ENCODE measurements around the gene CYP27C1. TPM values are rescaled to one million over a fixed set of nuclear protein-coding genes. Genes with fewer than 3 reads are reported as not detected.

CYP27C1 gene
- total RNA-seq, 2 experiments from 2014 or later: not detected

DNA sequence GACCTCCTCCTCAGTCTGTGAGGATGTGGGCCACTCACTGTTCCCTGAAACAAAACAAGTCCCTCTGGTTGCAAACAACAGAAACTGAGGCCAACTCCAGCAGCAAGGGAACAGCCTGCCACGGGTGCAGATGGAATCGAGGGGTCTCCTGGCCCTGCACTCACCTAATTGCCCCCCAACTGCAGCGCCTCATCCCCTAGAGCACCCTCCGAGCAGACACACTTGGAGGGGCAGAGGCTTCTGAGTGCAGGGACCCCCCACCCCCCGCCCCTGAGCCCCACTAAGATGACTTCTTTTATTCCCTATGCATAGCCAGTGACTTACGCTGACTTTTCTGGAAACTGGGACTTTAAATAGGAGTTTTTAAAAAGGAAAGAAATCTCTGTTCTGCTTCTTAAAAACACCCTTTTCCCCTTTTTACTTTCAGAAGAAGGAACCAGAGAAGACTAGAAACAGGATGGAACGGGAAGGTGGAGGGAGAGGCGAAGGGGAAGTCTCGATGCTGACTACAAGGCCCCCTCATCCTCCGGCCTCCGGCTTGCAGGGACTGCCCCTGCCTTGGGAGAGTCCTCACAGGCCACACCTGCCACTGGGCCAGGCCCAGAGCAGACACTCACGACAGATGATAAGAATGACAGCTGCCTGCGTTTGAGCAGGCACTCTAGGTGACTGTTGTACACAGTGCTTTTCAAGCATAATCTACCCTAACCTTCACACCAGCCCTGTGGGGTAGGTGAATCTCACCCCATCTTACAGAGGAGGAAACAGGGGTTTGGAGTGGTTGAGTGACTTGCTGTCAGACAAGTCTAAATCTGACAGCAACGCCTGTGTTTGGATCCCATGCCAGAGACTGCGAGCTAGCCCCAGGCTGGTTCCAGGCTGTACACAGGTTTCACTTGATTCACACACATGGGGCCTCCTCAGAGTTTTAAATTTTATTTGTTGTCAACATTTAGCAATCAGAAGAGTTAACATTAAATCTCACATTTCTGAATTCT is 85.0 kb downstream of the CYP27C1 start:
- Mint-ChIP-seq H3K9me3 (ENCODE audit: insufficient read depth) (no peaks in the 10 kb centered on the region), H3K36me3 (ENCODE audit: low read depth) (no peaks in the 10 kb centered on the region), H3K4me3 (no peak overlapping the region), H3K27me3 (ENCODE audit: low read depth) (peaks cover 5% of the 10 kb centered on the region), H3K27ac (no peak overlapping the region), H3K4me1 (ENCODE audit: low read depth) (no peaks in the 10 kb centered on the region)
- ChIA-PET POLR2A (no interaction called here), CTCF (no interaction called here)
- ATAC-seq (no peak), DNase-seq (peak; percentile 17)

- Mint-ChIP-seq H3K27me3 (ENCODE audit: low read depth) (no peaks in the 10 kb centered on the region), H3K4me3 (no peak overlapping the region), H3K36me3 (ENCODE audit: low read depth) (no peaks in the 10 kb centered on the region), H3K9me3 (ENCODE audit: insufficient read depth) (no peaks in the 10 kb centered on the region), H3K27ac (no peak overlapping the region), H3K4me1 (ENCODE audit: low read depth) (no peaks in the 10 kb centered on the region)
- CTCF ChIA-PET: no interaction called here
- POLR2A ChIA-PET: no interaction called here
- no peak for ATAC-seq
- peak; percentile 10 for DNase-seq
Observed at GRCh38 chr2:127134235-127134634, 85.9 kb downstream of the CYP27C1 start.

Other genes with a start within 250 kb of the CYP27C1 start
- 100 to 1,000 TPM; 125 to 127 TPM for gene BIN1, start 113.1 kb downstream of the CYP27C1 start, total RNA-seq
- gene ERCC3, start 73.8 kb upstream of the CYP27C1 start, total RNA-seq: 10 to 100 TPM; 59.4 to 61.7 TPM
- 10 to 100 TPM; 55.7 to 58.5 TPM for gene MAP3K2, start 167.7 kb upstream of the CYP27C1 start, total RNA-seq
- gene PROC, start 198.1 kb upstream of the CYP27C1 start, total RNA-seq: not detected

Measured in activated CD8-positive, alpha-beta T cell treated with anti-CD3 and anti-CD28 coated beads, Interleukin-2, amount 10 ng/mL, durations not matched to agents 7 days and 5 days (primary cell).